Mesothelial cell of epicardium (in vitro differentiated cells): ENCODE data around the gene KIFC3. TPM values are rescaled to one million over a fixed set of nuclear protein-coding genes. Genes with fewer than 3 reads are reported as not detected.
"Not testable (repeated sequence)": the region's sequence is repeated elsewhere in the genome, so short reads cannot be mapped to it uniquely, and the experiment has no call there.

ENCODE experiments used
- DNase-seq, 2 experiments: peaks; one replicate each; pipeline ENCODE4 v3.0.0; 2021; ENCODE audit warnings: low spot score in 2 of 2; ENCODE audit not compliant: unreplicated experiment in 2 of 2
- H3K27ac Mint-ChIP-seq: 2 replicates; pipeline ENCODE4 v1.8.0; 2021; ENCODE audit warnings: mixed read lengths
- H3K27me3 Mint-ChIP-seq: 2 replicates; pipeline ENCODE4 v1.8.0; 2021; ENCODE audit warnings: low read depth, mixed read lengths
- H3K36me3 Mint-ChIP-seq: 2 replicates; pipeline ENCODE4 v1.8.0; 2021; ENCODE audit warnings: mixed read lengths
- H3K4me1 Mint-ChIP-seq: 2 replicates; pipeline ENCODE4 v1.8.0; 2021; ENCODE audit warnings: mixed read lengths
- H3K4me3 Mint-ChIP-seq: 2 replicates; pipeline ENCODE4 v1.8.0; 2021; ENCODE audit warnings: mild to moderate bottlenecking, moderate library complexity, mixed read lengths
- H3K9me3 Mint-ChIP-seq: 2 replicates; pipeline ENCODE4 v1.8.0; 2021; ENCODE audit warnings: mixed read lengths
- total RNA-seq: library from RNA; stranded (reverse); gene quantifications from 3 replicates; pipeline ENCODE4 v1.2.1, GENCODE V29; 2021
- TF ChIP-seq, protein P1 (sequence below): fragments of 200-600 bp; sonication (generic); IDR thresholded peaks from one replicate; pipeline ENCODE4 v1.5.0; 2021; ENCODE audit warnings: antibody characterized with exemption; ENCODE audit not compliant: unreplicated experiment

The KIFC3 gene
- total RNA-seq, 1 donor from 2014 or later: 38.7 TPM

GRCh38 chr16:57732714-57733113, 69.6 kb downstream of the KIFC3 start:
- H3K9me3 Mint-ChIP-seq: peaks cover 13% of the 10 kb centered on the region
- no peak overlapping the region for H3K27ac Mint-ChIP-seq
- TF ChIP-seq, protein P1, sequence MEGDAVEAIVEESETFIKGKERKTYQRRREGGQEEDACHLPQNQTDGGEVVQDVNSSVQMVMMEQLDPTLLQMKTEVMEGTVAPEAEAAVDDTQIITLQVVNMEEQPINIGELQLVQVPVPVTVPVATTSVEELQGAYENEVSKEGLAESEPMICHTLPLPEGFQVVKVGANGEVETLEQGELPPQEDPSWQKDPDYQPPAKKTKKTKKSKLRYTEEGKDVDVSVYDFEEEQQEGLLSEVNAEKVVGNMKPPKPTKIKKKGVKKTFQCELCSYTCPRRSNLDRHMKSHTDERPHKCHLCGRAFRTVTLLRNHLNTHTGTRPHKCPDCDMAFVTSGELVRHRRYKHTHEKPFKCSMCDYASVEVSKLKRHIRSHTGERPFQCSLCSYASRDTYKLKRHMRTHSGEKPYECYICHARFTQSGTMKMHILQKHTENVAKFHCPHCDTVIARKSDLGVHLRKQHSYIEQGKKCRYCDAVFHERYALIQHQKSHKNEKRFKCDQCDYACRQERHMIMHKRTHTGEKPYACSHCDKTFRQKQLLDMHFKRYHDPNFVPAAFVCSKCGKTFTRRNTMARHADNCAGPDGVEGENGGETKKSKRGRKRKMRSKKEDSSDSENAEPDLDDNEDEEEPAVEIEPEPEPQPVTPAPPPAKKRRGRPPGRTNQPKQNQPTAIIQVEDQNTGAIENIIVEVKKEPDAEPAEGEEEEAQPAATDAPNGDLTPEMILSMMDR: no peak
- peak overlapping the region; percentile 42 for H3K4me3 Mint-ChIP-seq
- no peak for DNase-seq
- H3K36me3 Mint-ChIP-seq: peaks cover 3% of the 10 kb centered on the region
- H3K4me1 Mint-ChIP-seq: peaks cover 25% of the 10 kb centered on the region
- H3K27me3 Mint-ChIP-seq: peaks cover 3% of the 10 kb centered on the region

DNA sequence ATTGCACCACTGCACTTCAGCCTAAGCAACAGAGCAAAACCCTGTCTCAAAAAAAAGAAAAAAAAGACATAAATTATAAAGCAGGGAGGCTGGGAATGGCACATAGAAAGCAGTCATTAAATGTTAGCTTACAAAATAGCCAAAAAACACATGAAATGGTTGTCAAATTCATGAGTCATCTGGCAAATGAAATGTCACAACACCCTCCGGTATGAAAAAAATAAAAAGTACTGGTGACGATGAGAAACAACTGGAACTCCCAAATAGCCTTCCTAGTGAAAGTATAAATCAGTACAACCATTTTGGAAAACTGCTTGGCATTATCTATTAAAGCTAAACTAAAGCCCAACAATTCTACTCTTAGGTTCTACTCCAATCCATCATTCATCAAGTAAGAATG, 70.3 kb downstream of the KIFC3 start:
- no peak for DNase-seq
- Mint-ChIP-seq H3K9me3 (peaks cover 13% of the 10 kb centered on the region), H3K4me1 (peaks cover 18% of the 10 kb centered on the region), H3K36me3 (peaks cover 3% of the 10 kb centered on the region), H3K27me3 (peaks cover 3% of the 10 kb centered on the region), H3K4me3 (no peak overlapping the region), H3K27ac (no peak overlapping the region)
- TF ChIP-seq, protein P1: no peak

- Mint-ChIP-seq H3K4me1 (peaks cover 8% of the 10 kb centered on the region), H3K27me3 (peaks cover 3% of the 10 kb centered on the region), H3K27ac (no peak overlapping the region), H3K36me3 (peaks cover 3% of the 10 kb centered on the region), H3K9me3 (peaks cover 13% of the 10 kb centered on the region), H3K4me3 (no peak overlapping the region)
- DNase-seq: no peak
- TF ChIP-seq, protein P1: no peak
These were observed 71.2 kb downstream of the KIFC3 start for GRCh38 chr16:57730771-57731730.

GRCh38 chr16:57729852-57730251, 72.4 kb downstream of the KIFC3 start:
- not testable (repeated sequence) for H3K36me3 Mint-ChIP-seq, H3K4me3 Mint-ChIP-seq, H3K27ac Mint-ChIP-seq, H3K27me3 Mint-ChIP-seq, H3K4me1 Mint-ChIP-seq, DNase-seq
- H3K9me3 Mint-ChIP-seq: peaks cover 13% of the 10 kb centered on the region

DNA sequence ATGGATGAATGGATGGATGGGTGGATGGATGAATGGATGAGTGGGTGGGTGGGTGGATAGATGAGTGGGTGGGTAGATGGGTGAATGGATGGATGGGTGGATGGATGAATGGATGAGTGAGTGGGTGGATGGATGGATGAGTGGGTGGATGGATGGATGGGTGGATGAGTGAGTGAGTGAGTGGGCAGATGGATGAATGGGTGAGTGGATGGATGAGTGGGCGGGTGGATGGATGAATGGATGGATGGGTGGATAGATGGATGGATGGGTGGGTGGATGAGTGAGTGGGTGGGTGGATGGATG, 73.2 kb downstream of the KIFC3 start:
- TF ChIP-seq, protein P1: no peak
- peaks cover 3% of the 10 kb centered on the region for H3K36me3 Mint-ChIP-seq
- no peak overlapping the region for H3K4me3 Mint-ChIP-seq
- peaks cover 3% of the 10 kb centered on the region for H3K27me3 Mint-ChIP-seq
- peaks cover 13% of the 10 kb centered on the region for H3K9me3 Mint-ChIP-seq
- DNase-seq: no peak
- no peak overlapping the region for H3K27ac Mint-ChIP-seq
- peaks cover 2% of the 10 kb centered on the region for H3K4me1 Mint-ChIP-seq

DNA sequence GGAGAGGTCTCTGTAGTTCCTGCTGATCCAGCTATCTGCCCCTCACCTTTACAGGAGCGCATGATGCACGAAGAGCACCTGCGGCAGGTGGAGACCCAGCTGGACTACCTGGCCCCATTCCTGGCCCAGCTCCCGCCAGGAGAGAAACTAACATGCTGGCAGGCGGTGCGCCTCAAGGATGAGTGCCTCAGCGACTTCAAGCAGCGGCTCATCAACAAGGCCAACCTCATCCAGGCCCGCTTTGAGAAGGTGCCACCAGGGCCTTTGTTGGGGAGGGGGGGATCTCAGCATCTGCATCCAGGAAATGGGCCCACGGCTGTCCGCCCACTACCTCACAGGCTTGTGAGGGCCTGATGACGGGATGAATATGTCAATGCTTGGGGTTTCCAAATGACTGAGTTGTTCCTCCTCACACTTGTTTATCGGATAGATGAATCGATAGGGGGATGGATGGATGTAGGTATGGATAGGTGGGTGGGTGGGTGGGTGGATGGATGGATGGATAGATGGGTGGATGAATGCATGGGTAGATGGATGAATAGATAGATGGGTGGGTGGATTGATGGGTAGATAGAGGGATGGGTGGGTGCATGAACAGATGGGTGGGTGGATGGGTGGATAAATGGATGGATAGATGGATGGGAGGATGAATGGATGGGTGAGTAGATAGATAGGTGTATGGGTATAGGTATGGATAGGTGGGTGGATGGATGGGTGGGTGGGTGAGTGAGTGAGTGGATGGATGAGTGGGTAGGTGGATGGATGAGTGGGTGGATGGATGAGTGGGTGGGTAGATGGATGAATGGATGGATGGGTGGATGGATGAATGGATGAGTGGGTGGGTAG, 73.7 kb downstream of the KIFC3 start:
- no peak for DNase-seq
- Mint-ChIP-seq H3K4me1 (peaks cover 2% of the 10 kb centered on the region), H3K27me3 (peaks cover 3% of the 10 kb centered on the region), H3K27ac (no peak overlapping the region), H3K9me3 (peaks cover 13% of the 10 kb centered on the region), H3K36me3 (peaks cover 3% of the 10 kb centered on the region), H3K4me3 (no peak overlapping the region)
- TF ChIP-seq, protein P1: no peak
